Epithelial cell of proximal tubule (primary cell): ENCODE results near the gene TLCD3A. TPM values are rescaled to one million over a fixed set of nuclear protein-coding genes. Genes with fewer than 3 reads are reported as not detected.

Experiments used
- DNase-seq: peaks from one replicate; pipeline ENCODE4 v3.0.0-alpha.2; 2011; ENCODE audit warnings: low read depth
- H3K4me3 ChIP-seq: 2 replicates; pipeline ENCODE4 v1.5.1; 2011; ENCODE audit warnings: low read depth, mild to moderate bottlenecking, low read length
- CTCF ChIP-seq: conservative IDR thresholded peaks from 2 replicates; pipeline ENCODE4 v1.5.1; 2012; ENCODE audit warnings: low read depth, mild to moderate bottlenecking, low read length
- total RNA-seq: library from RNA; depleted of rRNA; stranded (reverse); fragments of >200 nt; gene quantifications from 2 replicates; pipeline ENCODE4 v1.2.3, GENCODE V29; 2015

Gene TLCD3A
- total RNA-seq, 1 donor from 2014 or later: 35.6 TPM

GRCh38 chr17:699345-699744 is 33.1 kb upstream of the TLCD3A start:
- no peak for DNase-seq

GRCh38 chr17:700504-701094 is 31.8 kb upstream of the TLCD3A start:
- DNase-seq: no peak
- H3K4me3 ChIP-seq: no peak overlapping the region
- TF ChIP-seq CTCF: peak; percentile 59

More at GRCh38 chr17:699345-699744, 33.1 kb upstream of the TLCD3A start:
- TF ChIP-seq CTCF: no peak
- no peak overlapping the region for H3K4me3 ChIP-seq

GRCh38 chr17:703081-703875 is 29.1 kb upstream of the TLCD3A start:
- DNase-seq: no peak
- H3K4me3 ChIP-seq: no peak overlapping the region
- no peak for TF ChIP-seq CTCF

GRCh38 chr17:704111-704864 is 28.1 kb upstream of the TLCD3A start:
- H3K4me3 ChIP-seq: no peak overlapping the region
- no peak for DNase-seq
- TF ChIP-seq CTCF: no peak

- no peak for DNase-seq
- no peak for TF ChIP-seq CTCF
- no peak overlapping the region for H3K4me3 ChIP-seq
These were observed 27.4 kb upstream of the TLCD3A start for GRCh38 chr17:705011-705410.

- no peak overlapping the region for H3K4me3 ChIP-seq
- no peak for TF ChIP-seq CTCF
- no peak for DNase-seq
These were observed 26.5 kb upstream of the TLCD3A start for GRCh38 chr17:705863-706262.
